PC-9 (cell line): ENCODE measurements around the gene SLC25A34. TPM values are rescaled to one million over a fixed set of nuclear protein-coding genes. Genes with fewer than 3 reads are reported as not detected.

Experiments
- BruUV-seq: library from RNA; stranded (reverse); fragments of 400-500 nt; replicated peaks from 2 replicates; lab custom pipeline; 2021; lab: Mats Ljungman, UMichigan
- CTCF ChIA-PET: fragments of 300-600 bp; sonication (Branson Sonifier 250); formaldehyde crosslinking; loops from one replicate; lab custom pipeline; 2022; ENCODE audit warnings: antibody characterized with exemption; lab: Charles Lee
- POLR2A ChIA-PET: fragments of 300-600 bp; sonication (Branson Sonifier 250); formaldehyde crosslinking; loops from one replicate; lab custom pipeline; 2022; ENCODE audit warnings: antibody characterized with exemption; ENCODE audit not compliant: unreplicated experiment; lab: Charles Lee
- DNase-seq, 2 experiments: peaks; one replicate each; pipeline versions ENCODE4 v3.0.0 to v3.0.0-alpha.2; 2015 to 2022; ENCODE audit warnings: mixed read lengths in 1 of 2
- H2AFZ ChIP-seq: fragments of 200-600 bp; sonication (generic); 2 replicates; pipeline ENCODE4 v1.8.1; 2017; ENCODE audit warnings: antibody characterized with exemption
- H3F3A ChIP-seq: fragments of 200-600 bp; sonication (generic); 2 replicates; pipeline ENCODE4 v1.8.1; 2017; ENCODE audit warnings: antibody characterized with exemption, mild to moderate bottlenecking, low read depth; ENCODE audit not compliant: insufficient read depth
- H3K27ac ChIP-seq: fragments of 200-600 bp; sonication (generic); 2 replicates; pipeline ENCODE4 v1.6.1; 2016; ENCODE audit warnings: mixed run types
- H3K27me3 ChIP-seq: fragments of 200-600 bp; sonication (generic); 2 replicates; pipeline ENCODE4 v1.6.1; 2016; ENCODE audit warnings: low read depth, mixed run types; ENCODE audit not compliant: insufficient read depth
- H3K36me3 ChIP-seq: fragments of 200-600 bp; sonication (generic); 2 replicates; pipeline ENCODE4 v1.6.1; 2016; ENCODE audit warnings: low read depth, mixed run types
- H3K4me1 ChIP-seq: fragments of 200-600 bp; sonication (generic); replicated peaks from 2 replicates; pipeline ENCODE4 v1.6.1; 2016; ENCODE audit warnings: mixed run types; ENCODE audit not compliant: insufficient read depth
- H3K4me2 ChIP-seq: fragments of 200-600 bp; sonication (generic); 2 replicates; pipeline ENCODE4 v1.6.1; 2017; ENCODE audit warnings: mixed run types
- H3K4me3 ChIP-seq: fragments of 200-600 bp; sonication (generic); 2 replicates; pipeline ENCODE4 v1.6.1; 2016; ENCODE audit warnings: mixed run types
- H3K79me2 ChIP-seq: fragments of 200-600 bp; sonication (generic); 2 replicates; pipeline ENCODE4 v1.6.1; 2017; ENCODE audit warnings: low read depth, mixed run types
- H3K9me2 ChIP-seq: fragments of 200-600 bp; sonication (generic); 2 replicates; pipeline ENCODE4 v1.8.1; 2017; ENCODE audit warnings: mild to moderate bottlenecking; ENCODE audit not compliant: insufficient read depth
- H3K9me3 ChIP-seq: fragments of 200-600 bp; sonication (generic); 2 replicates; pipeline ENCODE4 v1.8.1; 2016; ENCODE audit warnings: low read depth; ENCODE audit not compliant: insufficient read depth
- H4K20me1 ChIP-seq: fragments of 200-600 bp; sonication (generic); 2 replicates; pipeline ENCODE4 v1.8.1; 2017; ENCODE audit not compliant: insufficient read depth
- CTCF ChIP-seq: fragments of 200-600 bp; sonication (generic); conservative IDR thresholded peaks from 2 replicates; pipeline ENCODE4 v1.6.1; 2017; ENCODE audit warnings: mixed run types, antibody characterized with exemption, mild to moderate bottlenecking, moderate library complexity
- EZH2 ChIP-seq: fragments of 200-600 bp; sonication (generic); IDR thresholded peaks from 2 replicates; pipeline ENCODE4 v1.8.0; 2017; ENCODE audit warnings: antibody characterized with exemption, low read depth
- intact Hi-C: fragments of 100-400 bp; cut with micrococcal nuclease; formaldehyde crosslinking; loops from one replicate; pipeline ENCODE4 v1.10.0; 2022; ENCODE audit not compliant: unreplicated experiment
- total RNA-seq: library from RNA; stranded (reverse); gene quantifications from 2 replicates; pipeline ENCODE4 v1.2.3, GENCODE V29; 2021

SLC25A34 gene
- total RNA-seq, 1 experiment from 2014 or later, result 1.7 TPM

GRCh38 chr1:15757016-15757543 is 21.0 kb downstream of the SLC25A34 start:
- TF ChIP-seq EZH2, result no peak
- TF ChIP-seq CTCF, result no peak
- Histone ChIP-seq H2AFZ (no peak overlapping the region), H3F3A (peaks cover 11% of the 10 kb centered on the region; the same call in 1 of the 2 replicates), H3K79me2 (peaks cover 13% of the 10 kb centered on the region), H3K9me2 (no peaks in the 10 kb centered on the region), H3K36me3 (no peaks in the 10 kb centered on the region), H4K20me1 (no peaks in the 10 kb centered on the region), H3K4me3 (no peak overlapping the region; the same call in 1 of the 2 replicates), H3K4me1 (peaks cover 12% of the 10 kb centered on the region), H3K9me3 (no peaks in the 10 kb centered on the region), H3K4me2 (peak overlapping the region; percentile 53), H3K27ac (no peak overlapping the region), H3K27me3 (no peaks in the 10 kb centered on the region)
- intact Hi-C loops, result no loop called here
- POLR2A ChIA-PET, result interaction anchor here (0.5 to 0.6 kb wide), 2 partner anchors 108 to 216 kb away, joined by 6 to 36 read pairs; no protein-coding TSS in a partner anchor
- no TSS peak for BruUV-seq
- DNase-seq, result no peak
- CTCF ChIA-PET, result interaction anchor here (0.7 kb wide), 1 partner anchor 32 kb away, joined by 3 read pairs; no protein-coding TSS in a partner anchor

- Histone ChIP-seq H3K27ac (no peak overlapping the region), H3K9me3 (no peaks in the 10 kb centered on the region), H2AFZ (no peak overlapping the region), H3K9me2 (no peaks in the 10 kb centered on the region), H4K20me1 (no peaks in the 10 kb centered on the region), H3K79me2 (peaks cover 13% of the 10 kb centered on the region), H3K4me3 (no peak overlapping the region), H3K4me2 (no peak overlapping the region), H3K4me1 (peaks cover 12% of the 10 kb centered on the region), H3F3A (peaks cover 11% of the 10 kb centered on the region; the same call in 1 of the 2 replicates), H3K36me3 (no peaks in the 10 kb centered on the region), H3K27me3 (no peaks in the 10 kb centered on the region)
- no peak for TF ChIP-seq EZH2
- TF ChIP-seq CTCF, result no peak
- CTCF ChIA-PET, result no interaction called here
- DNase-seq, result peak in 1 of 2 experiments; percentile 33
- TSS peak; percentile 16 for BruUV-seq
- intact Hi-C loops, result no loop called here
- POLR2A ChIA-PET, result no interaction called here
Measured at GRCh38 chr1:15757575-15758342, 21.7 kb downstream of the SLC25A34 start.

- no peaks in the 10 kb centered on the region for H3K36me3 ChIP-seq
- H3K9me3 ChIP-seq, result no peaks in the 10 kb centered on the region
- ChIA-PET CTCF (no interaction called here), POLR2A (no interaction called here)
- BruUV-seq, result no TSS peak
- H3K9me2 ChIP-seq, result no peaks in the 10 kb centered on the region
- H2AFZ ChIP-seq, result peak within 1 kb of the TSS; percentile 66
- H4K20me1 ChIP-seq, result no peaks in the 10 kb centered on the region
- intact Hi-C loops, result no loop called here
- H3F3A ChIP-seq, result peaks cover 11% of the 10 kb centered on the region; the same call in 1 of the 2 replicates
- peaks cover 12% of the 10 kb centered on the region for H3K4me1 ChIP-seq
- H3K4me2 ChIP-seq, result peak within 1 kb of the TSS; percentile 79
- H3K79me2 ChIP-seq, result peaks cover 13% of the 10 kb centered on the region
- TF ChIP-seq CTCF, result no peak
- no peak for TF ChIP-seq EZH2
- no peaks in the 10 kb centered on the region for H3K27me3 ChIP-seq
- peak within 1 kb of the TSS; percentile 72 for H3K4me3 ChIP-seq
- DNase-seq, result peak in 1 of 2 experiments; percentile 41
- H3K27ac ChIP-seq, result peak within 1 kb of the TSS; percentile 16; the same call in 1 of the 2 replicates
Measured at GRCh38 chr1:15758343-15758931, 22.4 kb downstream of the SLC25A34 start, which contains the start of gene FBLIM1. TSS of gene FBLIM1 (plus strand) at chr1:15758795. CDS start at chr1:15764984, 6,189 bp downstream.
